ENCODE data around the gene CYTH3.

- TF ChIP-seq NFRKB (IDR thresholded peaks at IDR 0.05) (no peak), CHD2 (IDR thresholded peaks at IDR 0.05; ENCODE audit: low read depth, low read length) (no peak), KAT7 (CRISPR knock-in tag; IDR thresholded peaks at IDR 0.05; ENCODE audit: borderline replicate concordance) (no peak), ZNF747 (CRISPR knock-in tag; IDR thresholded peaks at IDR 0.05; ENCODE audit: borderline replicate concordance) (no peak), MAFG (CRISPR knock-in tag; IDR thresholded peaks at IDR 0.05) (no peak), FOXK1 (CRISPR knock-in tag; IDR thresholded peaks at IDR 0.05; ENCODE audit: borderline replicate concordance, low read depth) (no peak), ZNF883 (CRISPR knock-in tag; IDR thresholded peaks at IDR 0.05; ENCODE audit: not compliant biosample characterization) (no peak), MATR3 (CRISPR knock-in tag; IDR thresholded peaks at IDR 0.05) (no peak), ZBTB25 (CRISPR knock-in tag; IDR thresholded peaks at IDR 0.05) (no peak), REST (IDR thresholded peaks at IDR 0.05; ENCODE audit: borderline replicate concordance in 1 of 2, low read depth in 1 of 2, low read length in 2 of 2) (no peak), ZFY (CRISPR knock-in tag; IDR thresholded peaks at IDR 0.05) (no peak)
Observed at GRCh38 chr7:6147627-6148026, 124.8 kb downstream of the CYTH3 start.
